HepG2 (cell line): ENCODE measurements around the gene NCF1. TPM values are rescaled to one million over a fixed set of nuclear protein-coding genes. Genes with fewer than 3 reads are reported as not detected.

Experiments
- ATAC-seq: fragments of 200-7000 bp; cut with Tn5 transposase; 3 replicates; pipeline ENCODE4 v1.9.1; 2020; ENCODE audit warnings: mild to moderate bottlenecking, moderate library complexity
- BruUV-seq: library from RNA; stranded (reverse); fragments of 400-500 nt; replicated peaks from 2 replicates; lab custom pipeline; 2021; lab: Mats Ljungman, UMichigan
- CTCF ChIA-PET: fragments of 300-600 bp; formaldehyde crosslinking; extraction: SDS; loops from one replicate; lab custom pipeline; 2021; ENCODE audit warnings: low total read pairs, inconsistent platforms, low intra/inter-chr PET ratio; lab: Yijun Ruan, JAX
- POLR2A ChIA-PET: fragments of 350-600 bp; sonication (Branson Sonifier 250); formaldehyde crosslinking; loops from one replicate; lab custom pipeline; 2020; ENCODE audit warnings: antibody characterized with exemption, inconsistent platforms; lab: Yijun Ruan, JAX
- DNase-seq: peaks from one replicate; pipeline ENCODE4 v3.0.0-alpha.2; 2015; ENCODE audit warnings: low spot score
- FAIRE-seq: peaks from 3 replicates; lab custom pipeline; 2011; peaks lifted over from hg19 to GRCh38; lab: Jason Lieb, UNC
- H2AFZ ChIP-seq: one replicate; pipeline ENCODE4 v1.6.1; 2011; ENCODE audit warnings: low read length, inconsistent platforms
- H3K27ac ChIP-seq: fragments of 300-600 bp; 3 replicates; pipeline ENCODE4 v1.8.0; 2011; ENCODE audit warnings: mixed run types, mild to moderate bottlenecking, mixed read lengths, low read length, inconsistent platforms; ENCODE audit not compliant: insufficient read depth; ENCODE audit errors: extremely low read length
- H3K27me3 ChIP-seq, 2 experiments: fragments of 200-600 bp in 1 of 2; 2 replicates in 1 of 2; 3 replicates in 1 of 2; pipeline versions ENCODE4 v1.6.0 to v1.8.0; 2011; ENCODE audit warnings: low read length in 2 of 2, mild to moderate bottlenecking in 2 of 2, moderate library complexity in 2 of 2, inconsistent platforms in 1 of 2; ENCODE audit not compliant: insufficient read depth in 2 of 2, control insufficient read depth in 1 of 2
- H3K36me3 ChIP-seq, 2 experiments: fragments of 200-600 bp in 1 of 2; replicated peaks in 1 of 2; 2 replicates in 1 of 2; 3 replicates in 1 of 2; pipeline versions ENCODE4 v1.5.1 to v1.8.0; 2011; ENCODE audit warnings: low read length in 2 of 2, inconsistent platforms in 1 of 2; ENCODE audit not compliant: insufficient read depth in 2 of 2, control insufficient read depth in 1 of 2
- H3K4me1 ChIP-seq: 2 replicates; pipeline ENCODE4 v1.5.1; 2012; ENCODE audit warnings: low read length, inconsistent platforms; ENCODE audit not compliant: insufficient read depth
- H3K4me2 ChIP-seq: 2 replicates; pipeline ENCODE4 v1.6.0; 2011; ENCODE audit warnings: low read depth, low read length, inconsistent platforms
- H3K4me3 ChIP-seq, 3 experiments: fragments of 200-600 bp in 1 of 3; sonication (generic), shearing (Covaris generic) in 1 of 3; replicated peaks in 1 of 3; 2 replicates each; pipeline ENCODE4 v1.5.1; 2011 to 2016; ENCODE audit warnings: low read length in 3 of 3, inconsistent platforms in 2 of 3, low read depth in 2 of 3, mild to moderate bottlenecking in 2 of 3, control low read depth in 1 of 3, mixed read lengths in 1 of 3; ENCODE audit not compliant: insufficient read depth in 1 of 3
- H3K79me2 ChIP-seq: one replicate; pipeline ENCODE4 v1.6.1; 2011; ENCODE audit warnings: low read length, inconsistent platforms; ENCODE audit not compliant: insufficient read depth
- H3K9ac ChIP-seq: 2 replicates; pipeline ENCODE4 v1.6.0; 2011; ENCODE audit warnings: mild to moderate bottlenecking, low read depth, low read length, inconsistent platforms; ENCODE audit not compliant: insufficient read depth
- H3K9me3 ChIP-seq: 2 replicates; pipeline ENCODE4 v1.5.1; 2012; ENCODE audit warnings: mild to moderate bottlenecking, low read length
- H4K20me1 ChIP-seq: 2 replicates; pipeline ENCODE4 v1.6.0; 2011; ENCODE audit warnings: inconsistent platforms, mild to moderate bottlenecking, low read length, moderate library complexity; ENCODE audit not compliant: insufficient read depth
- BCLAF1 ChIP-seq: fragments of 450-650 bp; IDR thresholded peaks from 2 replicates; pipeline ENCODE4 v1.6.1; 2017; ENCODE audit warnings: mild to moderate bottlenecking
- ELF1 ChIP-seq: sonication (generic); formaldehyde crosslinking; IDR thresholded peaks from 2 replicates; pipeline ENCODE4 v1.4.0; 2020; ENCODE audit warnings: missing genetic modification reagents
- ELF4 ChIP-seq: sonication (generic); formaldehyde crosslinking; IDR thresholded peaks from 2 replicates; pipeline ENCODE4 v1.5.0; 2020; ENCODE audit warnings: missing genetic modification reagents, mild to moderate bottlenecking, moderate library complexity, borderline replicate concordance
- MED1 ChIP-seq: sonication (generic); formaldehyde crosslinking; IDR thresholded peaks from 2 replicates; pipeline ENCODE4 v1.4.0; 2020; ENCODE audit warnings: missing genetic modification reagents
- RNF219 ChIP-seq: sonication (generic); formaldehyde crosslinking; IDR thresholded peaks from 2 replicates; pipeline ENCODE4 v1.5.0; 2020; ENCODE audit warnings: mild to moderate bottlenecking, missing genetic modification reagents
- SMC3 ChIP-seq: IDR thresholded peaks from 2 replicates; pipeline ENCODE4 v1.6.1; 2011; ENCODE audit warnings: low read length, improper control_type of control experiment
- SOX5 ChIP-seq: IDR thresholded peaks from 2 replicates; pipeline ENCODE4 v1.6.1; 2016; ENCODE audit warnings: borderline replicate concordance
- TOE1 ChIP-seq: sonication (generic); formaldehyde crosslinking; IDR thresholded peaks from 2 replicates; pipeline ENCODE4 v1.4.0; 2020; ENCODE audit warnings: mild to moderate bottlenecking, missing genetic modification reagents
- YY1 ChIP-seq: IDR thresholded peaks from 2 replicates; pipeline ENCODE4 v1.6.1; 2011; ENCODE audit warnings: low read length, low read depth, moderate library complexity, mild to moderate bottlenecking; ENCODE audit not compliant: insufficient read depth, insufficient replicate concordance
- ZBTB3 ChIP-seq: sonication (generic); formaldehyde crosslinking; IDR thresholded peaks from 2 replicates; pipeline ENCODE4 v1.4.0; 2020; ENCODE audit warnings: low read depth, mild to moderate bottlenecking, moderate library complexity, missing genetic modification reagents, borderline replicate concordance
- ZNF563 ChIP-seq: sonication (generic); formaldehyde crosslinking; IDR thresholded peaks from 2 replicates; pipeline ENCODE4 v1.8.0; 2022; ENCODE audit warnings: mild to moderate bottlenecking, moderate library complexity, missing genetic modification reagents
- ZNF614 ChIP-seq: IDR thresholded peaks from 2 replicates; pipeline ENCODE4 v1.6.1; 2018; ENCODE audit warnings: missing biosample characterization, missing genetic modification reagents, inconsistent platforms, borderline replicate concordance
- ZNF883 ChIP-seq: sonication (generic); formaldehyde crosslinking; IDR thresholded peaks from 2 replicates; pipeline ENCODE4 v1.5.1; 2020; ENCODE audit warnings: mild to moderate bottlenecking, missing genetic modification reagents; ENCODE audit errors: not compliant biosample characterization
- WGBS: methylation state at CpG from one replicate; pipeline ENCODE4 v1.1.6; 2017; ENCODE audit warnings: low lambda C conversion rate; 5-methylcytosine and 5-hydroxymethylcytosine counted together
- in situ Hi-C: cut with HindIII; loops from 2 replicates; pipeline ENCODE4 v1.10.0; 2017; ENCODE audit warnings: low pct_unique_long_range_greater_than_20kb; ENCODE audit not compliant: extremely low pct_ligation_motif_present
- intact Hi-C: fragments of 100-400 bp; cut with micrococcal nuclease; formaldehyde crosslinking; loops from one replicate; pipeline ENCODE4 v1.10.0; 2022; ENCODE audit not compliant: unreplicated experiment
- polyA plus RNA-seq, 8 experiments: library from polyadenylated mRNA; depleted of rRNA in 3 of 8; stranded (reverse) in 7 of 8; unstranded in 1 of 8; fragments of >200 nt; fragmentation: Illumina TruSeq in 4 of 8; extraction: Trizol in 4 of 8; gene quantifications; 2 replicates each; pipeline versions ENCODE4 v1.2.1 to v1.2.3, GENCODE V29; 2011 to 2016; ENCODE audit warnings: low read depth in 4 of 8, missing spikeins in 1 of 8, mixed read lengths in 1 of 8; ENCODE audit not compliant: insufficient read depth in 1 of 8
- total RNA-seq, 5 experiments: library from RNA; depleted of rRNA; stranded (reverse); fragments of >200 nt; fragmentation: Illumina TruSeq; extraction: Trizol; gene quantifications; 2 replicates each; pipeline ENCODE4 v1.2.3, GENCODE V29; 2016; ENCODE audit warnings: low read depth in 1 of 5

NCF1 gene
- total and polyA plus RNA-seq, 2 of the 13 experiments (the other 11 are each of a cell fraction or from before 2014, with no cell fraction given), result 0.09 TPM; not detected in 1

GRCh38 chr7:74725840-74726239, 48.0 kb upstream of the NCF1 start:
- POLR2A ChIA-PET, result no interaction called here
- no peak overlapping the region for H3K9ac ChIP-seq
- BruUV-seq, result no TSS peak
- no peaks in the 10 kb centered on the region for H3K27me3 ChIP-seq
- H2AFZ ChIP-seq, result no peak overlapping the region
- no peaks in the 10 kb centered on the region for H3K79me2 ChIP-seq
- H3K4me1 ChIP-seq, result no peaks in the 10 kb centered on the region
- no peaks in the 10 kb centered on the region for H4K20me1 ChIP-seq
- CTCF ChIA-PET, result no interaction called here
- intact Hi-C loops, result loop anchor here (1.0 kb wide), 1 partner anchor 11 kb away; no protein-coding TSS in a partner anchor
- FAIRE-seq (no peak), ATAC-seq (no peak), DNase-seq (no peak)
- in situ Hi-C loops, result no loop called here
- H3K9me3 ChIP-seq, result no peaks in the 10 kb centered on the region
- no peak for TF ChIP-seq ZBTB3 (CRISPR knock-in tag)
- no peak for TF ChIP-seq TOE1
- no peak for TF ChIP-seq RNF219
- no peak for TF ChIP-seq ZNF563 (CRISPR knock-in tag)
- 91% methylated on average over 1 of the region's 1 CpG for WGBS
- no peak overlapping the region for H3K4me3 ChIP-seq
- no peak overlapping the region for H3K27ac ChIP-seq
- peaks cover 7 to 27% of the 10 kb centered on the region in 2 experiments for H3K36me3 ChIP-seq
- no peak overlapping the region for H3K4me2 ChIP-seq

- Histone ChIP-seq H4K20me1 (no peaks in the 10 kb centered on the region), H3K9ac (no peak overlapping the region), H3K36me3 (peaks cover 7 to 24% of the 10 kb centered on the region in 2 experiments), H3K9me3 (no peaks in the 10 kb centered on the region), H3K4me3 (no peak overlapping the region), H3K27me3 (no peaks in the 10 kb centered on the region), H3K4me1 (no peaks in the 10 kb centered on the region), H3K27ac (no peak overlapping the region), H3K4me2 (no peak overlapping the region), H3K79me2 (no peaks in the 10 kb centered on the region), H2AFZ (no peak overlapping the region)
- FAIRE-seq (no peak), DNase-seq (no peak), ATAC-seq (no peak)
- CTCF ChIA-PET, result no interaction called here
- BruUV-seq, result no TSS peak
- in situ Hi-C loops (no loop called here), intact Hi-C loops (no loop called here)
- 96% methylated on average over 8 of the region's 8 CpGs for WGBS
- POLR2A ChIA-PET, result no interaction called here
- TF ChIP-seq SOX5 (CRISPR knock-in tag) (no peak), ZNF614 (CRISPR knock-in tag) (no peak), BCLAF1 (no peak), ELF4 (CRISPR knock-in tag) (no peak), MED1 (CRISPR knock-in tag) (no peak), YY1 (no peak), TOE1 (no peak), ZNF883 (CRISPR knock-in tag) (no peak), SMC3 (no peak), ELF1 (no peak)
Measured at GRCh38 chr7:74726309-74727101, 47.3 kb upstream of the NCF1 start.
